Panc1 (cell line): ENCODE data around the gene SLC2A11.

Experiments
- SIN3A ChIP-seq: IDR thresholded peaks from 2 replicates; pipeline ENCODE4 v1.6.1; 2012; ENCODE audit warnings: low read depth, mild to moderate bottlenecking, low read length, moderate library complexity, borderline replicate concordance; ENCODE audit not compliant: insufficient read depth
- TF ChIP-seq, protein P1 (sequence below): fragments of 450-650 bp; IDR thresholded peaks from 2 replicates; pipeline ENCODE4 v1.5.1; 2017; ENCODE audit warnings: mild to moderate bottlenecking
- TF ChIP-seq, protein P2 (sequence below), 2 experiments: IDR thresholded peaks; 2 replicates each; pipeline ENCODE4 v1.6.1; 2011 to 2012; ENCODE audit warnings: low read depth in 2 of 2, control low read depth in 1 of 2, low read length in 1 of 2, mild to moderate bottlenecking in 1 of 2, moderate library complexity in 1 of 2; ENCODE audit not compliant: insufficient read depth in 1 of 2

- TF ChIP-seq, protein P1, sequence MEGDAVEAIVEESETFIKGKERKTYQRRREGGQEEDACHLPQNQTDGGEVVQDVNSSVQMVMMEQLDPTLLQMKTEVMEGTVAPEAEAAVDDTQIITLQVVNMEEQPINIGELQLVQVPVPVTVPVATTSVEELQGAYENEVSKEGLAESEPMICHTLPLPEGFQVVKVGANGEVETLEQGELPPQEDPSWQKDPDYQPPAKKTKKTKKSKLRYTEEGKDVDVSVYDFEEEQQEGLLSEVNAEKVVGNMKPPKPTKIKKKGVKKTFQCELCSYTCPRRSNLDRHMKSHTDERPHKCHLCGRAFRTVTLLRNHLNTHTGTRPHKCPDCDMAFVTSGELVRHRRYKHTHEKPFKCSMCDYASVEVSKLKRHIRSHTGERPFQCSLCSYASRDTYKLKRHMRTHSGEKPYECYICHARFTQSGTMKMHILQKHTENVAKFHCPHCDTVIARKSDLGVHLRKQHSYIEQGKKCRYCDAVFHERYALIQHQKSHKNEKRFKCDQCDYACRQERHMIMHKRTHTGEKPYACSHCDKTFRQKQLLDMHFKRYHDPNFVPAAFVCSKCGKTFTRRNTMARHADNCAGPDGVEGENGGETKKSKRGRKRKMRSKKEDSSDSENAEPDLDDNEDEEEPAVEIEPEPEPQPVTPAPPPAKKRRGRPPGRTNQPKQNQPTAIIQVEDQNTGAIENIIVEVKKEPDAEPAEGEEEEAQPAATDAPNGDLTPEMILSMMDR: no peak
- TF ChIP-seq SIN3A: no peak
- TF ChIP-seq, protein P2, sequence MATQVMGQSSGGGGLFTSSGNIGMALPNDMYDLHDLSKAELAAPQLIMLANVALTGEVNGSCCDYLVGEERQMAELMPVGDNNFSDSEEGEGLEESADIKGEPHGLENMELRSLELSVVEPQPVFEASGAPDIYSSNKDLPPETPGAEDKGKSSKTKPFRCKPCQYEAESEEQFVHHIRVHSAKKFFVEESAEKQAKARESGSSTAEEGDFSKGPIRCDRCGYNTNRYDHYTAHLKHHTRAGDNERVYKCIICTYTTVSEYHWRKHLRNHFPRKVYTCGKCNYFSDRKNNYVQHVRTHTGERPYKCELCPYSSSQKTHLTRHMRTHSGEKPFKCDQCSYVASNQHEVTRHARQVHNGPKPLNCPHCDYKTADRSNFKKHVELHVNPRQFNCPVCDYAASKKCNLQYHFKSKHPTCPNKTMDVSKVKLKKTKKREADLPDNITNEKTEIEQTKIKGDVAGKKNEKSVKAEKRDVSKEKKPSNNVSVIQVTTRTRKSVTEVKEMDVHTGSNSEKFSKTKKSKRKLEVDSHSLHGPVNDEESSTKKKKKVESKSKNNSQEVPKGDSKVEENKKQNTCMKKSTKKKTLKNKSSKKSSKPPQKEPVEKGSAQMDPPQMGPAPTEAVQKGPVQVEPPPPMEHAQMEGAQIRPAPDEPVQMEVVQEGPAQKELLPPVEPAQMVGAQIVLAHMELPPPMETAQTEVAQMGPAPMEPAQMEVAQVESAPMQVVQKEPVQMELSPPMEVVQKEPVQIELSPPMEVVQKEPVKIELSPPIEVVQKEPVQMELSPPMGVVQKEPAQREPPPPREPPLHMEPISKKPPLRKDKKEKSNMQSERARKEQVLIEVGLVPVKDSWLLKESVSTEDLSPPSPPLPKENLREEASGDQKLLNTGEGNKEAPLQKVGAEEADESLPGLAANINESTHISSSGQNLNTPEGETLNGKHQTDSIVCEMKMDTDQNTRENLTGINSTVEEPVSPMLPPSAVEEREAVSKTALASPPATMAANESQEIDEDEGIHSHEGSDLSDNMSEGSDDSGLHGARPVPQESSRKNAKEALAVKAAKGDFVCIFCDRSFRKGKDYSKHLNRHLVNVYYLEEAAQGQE (IDR thresholded peaks at IDR 0.05; ENCODE audit: insufficient read depth in 1 of 2, low read depth in 2 of 2, low read length in 1 of 2): no peak
Measured at GRCh38 chr22:23915290-23915689, 57.6 kb downstream of the SLC2A11 start.
